Uterus (tissue), 2 donors: ENCODE results near the gene LCAT.

Source experiments
- CTCF ChIP-seq, 4 experiments: fragments of 200-600 bp in 2 of 4; fragments of 450-650 bp in 2 of 4; sonication (generic) in 2 of 4; IDR thresholded peaks; one replicate each; pipeline ENCODE4 v1.5.1; 2016 to 2019; ENCODE audit warnings: antibody characterized with exemption in 4 of 4, mild to moderate bottlenecking in 2 of 4, moderate library complexity in 1 of 4
- POLR2A ChIP-seq, 2 donors: fragments of 450-650 bp; IDR thresholded peaks; one replicate each; pipeline ENCODE4 v1.6.1; 2016; ENCODE audit warnings: antibody characterized with exemption in 2 of 2, mild to moderate bottlenecking in 1 of 2, moderate library complexity in 1 of 2

GRCh38 chr16:67936124-67936879 lies 7.6 kb downstream of the LCAT start, which contains the start of gene PSMB10:
- TF ChIP-seq CTCF (IDR thresholded peaks at IDR 0.05) (no peak), POLR2A (IDR thresholded peaks at IDR 0.05) (peak in 1 of 2 donors; percentile 15)
